Esophagus squamous epithelium (tissue), 4 donors: ENCODE results near the gene USP49.

ENCODE experiments used
- CTCF ChIP-seq, 6 experiments: fragments of 450-650 bp in 4 of 6; fragments of 200-600 bp in 2 of 6; sonication (generic) in 2 of 6; IDR thresholded peaks; one replicate each; pipeline ENCODE4 v1.5.1; 2016 to 2019; ENCODE audit warnings: antibody characterized with exemption in 6 of 6, mild to moderate bottlenecking in 4 of 6, moderate library complexity in 4 of 6
- POLR2A ChIP-seq, 4 donors: fragments of 450-650 bp; IDR thresholded peaks; one replicate each; pipeline ENCODE4 v1.6.1; 2017; ENCODE audit warnings: antibody characterized with exemption in 4 of 4, mild to moderate bottlenecking in 4 of 4, moderate library complexity in 3 of 4

- TF ChIP-seq CTCF (IDR thresholded peaks at IDR 0.05): no peak
- no peak for TF ChIP-seq POLR2A (IDR thresholded peaks at IDR 0.05)
Observed at GRCh38 chr6:41759905-41760579, 135.1 kb downstream of the USP49 start.
